PC-9 (cell line): ENCODE results near the gene CILP2.

Experiments
- CTCF ChIP-seq: fragments of 200-600 bp; sonication (generic); conservative IDR thresholded peaks from 2 replicates; pipeline ENCODE4 v1.6.1; 2017; ENCODE audit warnings: mixed run types, antibody characterized with exemption, mild to moderate bottlenecking, moderate library complexity
- EZH2 ChIP-seq: fragments of 200-600 bp; sonication (generic); IDR thresholded peaks from 2 replicates; pipeline ENCODE4 v1.8.0; 2017; ENCODE audit warnings: antibody characterized with exemption, low read depth

DNA sequence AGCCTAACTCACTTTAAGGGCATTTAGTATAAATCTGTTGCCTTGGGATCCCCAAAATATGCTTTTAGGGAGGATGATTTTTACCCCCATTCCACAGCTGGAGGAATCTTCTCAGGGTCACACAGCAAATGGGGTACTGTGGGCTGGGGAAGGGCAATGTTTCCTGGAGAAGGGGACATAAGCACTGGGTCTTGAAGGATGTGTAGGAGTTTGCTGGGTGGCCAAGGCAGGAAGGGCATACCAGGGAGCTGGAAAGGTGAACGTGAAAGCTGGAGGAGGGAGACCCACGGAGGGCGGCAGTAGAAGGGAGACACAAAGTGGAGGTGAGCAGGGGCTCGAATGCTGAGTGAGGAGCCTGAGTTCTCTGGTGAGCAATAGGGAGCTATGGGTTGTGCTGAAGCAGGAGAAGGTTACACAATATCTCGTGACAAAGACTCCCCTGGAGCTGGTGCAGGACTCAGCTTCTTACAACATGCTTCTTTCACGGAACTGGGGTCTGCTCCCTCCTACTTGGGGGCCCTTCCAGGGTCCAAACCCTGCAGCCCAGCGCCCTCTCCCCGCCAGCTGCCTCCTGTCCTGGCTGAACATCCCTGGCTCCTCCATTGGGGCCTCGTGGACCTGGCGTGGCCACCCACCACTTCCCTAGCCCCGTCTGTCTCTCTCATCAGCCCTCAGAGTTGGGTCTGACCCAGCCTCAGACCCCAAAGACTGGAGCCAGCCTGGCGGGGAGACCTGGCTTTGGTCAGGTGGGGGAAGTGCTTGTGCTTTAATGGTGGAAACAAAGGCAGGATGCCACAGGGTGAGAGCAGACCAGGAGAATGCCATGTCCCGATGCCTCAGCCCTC lies 11.1 kb downstream of the CILP2 start:
- TF ChIP-seq CTCF (no peak), EZH2 (no peak)
